Natural killer cell (primary cell): Measurements from ENCODE around the gene ISYNA1. TPM values are rescaled to one million over a fixed set of nuclear protein-coding genes. Genes with fewer than 3 reads are reported as not detected.

Experiments
- ATAC-seq, 3 donors: fragments of 150-1000 bp in 2 of 3; fragments of 200-7000 bp in 1 of 3; cut with Tn5 transposase; 1 replicate in 1 of 3; 2 replicates in 2 of 3; pipeline ENCODE4 v1.10.0; 2021; ENCODE audit warnings: mild to moderate bottlenecking in 2 of 3, moderate library complexity in 2 of 3
- DNase-seq, 2 donors: peaks; one replicate each; pipeline versions ENCODE4 v3.0.0 to v3.0.0-alpha.2; 2013 to 2021; ENCODE audit warnings: mixed read lengths in 1 of 2
- H3K27ac ChIP-seq: one replicate; pipeline ENCODE4 v1.5.1; 2013; ENCODE audit warnings: mild to moderate bottlenecking, low read length
- H3K27me3 ChIP-seq: one replicate; pipeline ENCODE4 v1.6.1; 2013; ENCODE audit warnings: low read length; ENCODE audit not compliant: control insufficient read depth, insufficient read depth
- H3K36me3 ChIP-seq: one replicate; pipeline ENCODE4 v1.6.1; 2013; ENCODE audit warnings: low read length; ENCODE audit not compliant: control insufficient read depth, insufficient read depth
- H3K4me1 ChIP-seq: one replicate; pipeline ENCODE4 v1.6.1; 2013; ENCODE audit warnings: low read length; ENCODE audit not compliant: control insufficient read depth, insufficient read depth
- H3K4me3 ChIP-seq: one replicate; pipeline ENCODE4 v1.5.1; 2013; ENCODE audit warnings: low read length
- H3K9me3 ChIP-seq: one replicate; pipeline ENCODE4 v1.6.1; 2013; ENCODE audit warnings: low read length; ENCODE audit not compliant: control insufficient read depth, insufficient read depth
- H3K27ac Mint-ChIP-seq, 2 donors: one replicate each; pipeline ENCODE4 v1.8.0; 2022; ENCODE audit warnings: mild to moderate bottlenecking in 2 of 2, mixed read lengths in 2 of 2, moderate library complexity in 1 of 2
- H3K27me3 Mint-ChIP-seq, 2 donors: one replicate each; pipeline ENCODE4 v1.8.0; 2022; ENCODE audit warnings: low read depth in 2 of 2, mixed read lengths in 2 of 2
- H3K36me3 Mint-ChIP-seq: one replicate; pipeline ENCODE4 v1.8.0; 2022; ENCODE audit warnings: mixed read lengths
- H3K4me1 Mint-ChIP-seq, 2 donors: one replicate each; pipeline ENCODE4 v1.8.0; 2022; ENCODE audit warnings: mixed read lengths in 2 of 2
- H3K4me3 Mint-ChIP-seq: one replicate; pipeline ENCODE4 v1.8.0; 2022; ENCODE audit warnings: mild to moderate bottlenecking, moderate library complexity, mixed read lengths
- H3K9me3 Mint-ChIP-seq, 2 donors: one replicate each; pipeline ENCODE4 v1.8.0; 2022; ENCODE audit warnings: mixed read lengths in 2 of 2
- CTCF ChIP-seq: fragments of 200-600 bp; IDR thresholded peaks from one replicate; pipeline ENCODE4 v1.8.0; 2022; ENCODE audit warnings: antibody characterized with exemption
- WGBS: methylation state at CpG from one replicate; pipeline ENCODE4 v1.1.7; 2013; ENCODE audit warnings: missing lambda C conversion rate; ENCODE audit not compliant: insufficient coverage; 5-methylcytosine and 5-hydroxymethylcytosine counted together
- intact Hi-C: fragments of 100-400 bp; cut with micrococcal nuclease; formaldehyde crosslinking; loops from one replicate; pipeline ENCODE4 v1.14.2; 2022
- total RNA-seq, 4 donors: library from RNA; stranded (reverse); fragments of 120-200 nt in 1 of 4; gene quantifications; one replicate each; pipeline versions ENCODE4 v1.2.3 to v1.2.4, GENCODE V29; 2013 to 2022

ISYNA1 gene
- total RNA-seq, 3 donors from 2014 or later (not counting 1 experiment from before 2014, with no cell fraction given), result 39.7 to 53.6 (median 40.1) TPM

DNA sequence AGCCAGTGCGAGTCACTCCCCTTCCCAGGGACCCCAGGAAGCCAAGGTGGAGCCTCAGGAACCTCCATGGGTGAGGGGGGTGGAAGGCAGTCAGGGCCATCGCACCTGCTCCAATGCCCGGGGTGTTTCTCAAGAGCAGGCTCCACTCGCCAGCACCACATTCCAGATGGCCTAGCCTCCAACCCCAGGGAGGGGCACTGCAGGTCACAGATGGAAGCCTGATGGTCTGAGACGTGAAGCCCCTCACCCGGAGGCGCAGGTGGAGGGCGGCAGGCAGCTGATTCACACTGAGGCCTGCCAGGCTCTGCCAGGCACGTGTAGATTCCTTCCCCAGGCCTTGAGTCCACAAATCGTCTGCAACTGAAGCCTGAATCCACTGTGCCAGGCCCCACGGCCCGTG, 23.0 kb upstream of the ISYNA1 start:
- TF ChIP-seq CTCF, result no peak
- Mint-ChIP-seq H3K27ac (no peak overlapping the region), H3K36me3 (no peaks in the 10 kb centered on the region), H3K4me1 (peaks cover 10 to 24% of the 10 kb centered on the region in 2 donors), H3K4me3 (no peak overlapping the region), H3K27me3 (no peaks in the 10 kb centered on the region), H3K9me3 (no peaks in the 10 kb centered on the region)
- 97% methylated on average over 12 of the region's 12 CpGs for WGBS
- Histone ChIP-seq H3K27ac (no peak overlapping the region), H3K9me3 (no peaks in the 10 kb centered on the region), H3K4me1 (peaks cover 3% of the 10 kb centered on the region), H3K36me3 (peaks cover 55% of the 10 kb centered on the region), H3K27me3 (no peaks in the 10 kb centered on the region), H3K4me3 (no peak overlapping the region)
- no peak for DNase-seq
- intact Hi-C loops, result no loop called here
- ATAC-seq, result no peak

GRCh38 chr19:18457483-18458331, 19.8 kb upstream of the ISYNA1 start:
- Mint-ChIP-seq H3K4me3 (no peak overlapping the region), H3K9me3 (no peaks in the 10 kb centered on the region), H3K27ac (peak overlapping the region in 1 of 2 donors; percentile 18), H3K36me3 (no peaks in the 10 kb centered on the region), H3K27me3 (no peaks in the 10 kb centered on the region), H3K4me1 (peaks cover 10 to 17% of the 10 kb centered on the region in 2 donors)
- 95% methylated on average over 21 of the region's 21 CpGs for WGBS
- Histone ChIP-seq H3K27ac (no peak overlapping the region), H3K27me3 (no peaks in the 10 kb centered on the region), H3K36me3 (peaks cover 44% of the 10 kb centered on the region), H3K4me1 (no peaks in the 10 kb centered on the region), H3K4me3 (no peak overlapping the region), H3K9me3 (no peaks in the 10 kb centered on the region)
- ATAC-seq (no peak), DNase-seq (no peak)
- TF ChIP-seq CTCF, result no peak
- intact Hi-C loops, result no loop called here

DNA sequence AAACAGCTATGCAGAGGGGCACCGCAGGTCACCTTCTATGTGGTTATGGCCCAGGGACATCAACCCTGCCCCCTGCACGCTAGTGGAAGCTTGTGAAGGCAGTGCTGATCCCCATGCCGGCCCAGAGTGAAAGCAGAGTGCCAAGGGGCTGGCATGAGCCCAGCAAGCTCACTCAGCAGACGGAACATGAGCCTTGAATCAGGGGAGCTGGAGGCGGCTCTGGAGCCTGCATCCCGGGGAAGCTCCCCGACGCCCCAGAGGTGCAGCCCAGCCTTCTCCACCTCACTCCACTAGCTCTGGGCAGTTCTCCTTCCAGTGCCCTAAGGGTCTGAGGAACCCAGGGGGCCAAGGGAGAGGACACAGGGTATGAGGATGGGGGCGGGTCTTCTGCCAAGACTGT, 19.0 kb upstream of the ISYNA1 start:
- Mint-ChIP-seq H3K27me3 (no peaks in the 10 kb centered on the region), H3K36me3 (no peaks in the 10 kb centered on the region), H3K4me1 (peaks cover 10 to 21% of the 10 kb centered on the region in 2 donors), H3K4me3 (no peak overlapping the region), H3K27ac (no peak overlapping the region), H3K9me3 (no peaks in the 10 kb centered on the region)
- Histone ChIP-seq H3K27ac (no peak overlapping the region), H3K9me3 (no peaks in the 10 kb centered on the region), H3K27me3 (no peaks in the 10 kb centered on the region), H3K4me1 (no peaks in the 10 kb centered on the region), H3K36me3 (peaks cover 42% of the 10 kb centered on the region), H3K4me3 (no peak overlapping the region)
- no peak for TF ChIP-seq CTCF
- WGBS, result 90% methylated on average over 9 of the region's 9 CpGs
- intact Hi-C loops, result no loop called here
- ATAC-seq (no peak), DNase-seq (no peak)
